Putamen (tissue), 1 donor: Measurements from ENCODE around the gene TUBAL3.
"Not testable (repeated sequence)": the region's sequence is repeated elsewhere in the genome, so short reads cannot be mapped to it uniquely, and the experiment has no call there.

ENCODE experiments used
- DNase-seq: peaks from one replicate; pipeline ENCODE4 v3.0.0-alpha.2; 2016; ENCODE audit warnings: low spot score

The TUBAL3 gene

DNA sequence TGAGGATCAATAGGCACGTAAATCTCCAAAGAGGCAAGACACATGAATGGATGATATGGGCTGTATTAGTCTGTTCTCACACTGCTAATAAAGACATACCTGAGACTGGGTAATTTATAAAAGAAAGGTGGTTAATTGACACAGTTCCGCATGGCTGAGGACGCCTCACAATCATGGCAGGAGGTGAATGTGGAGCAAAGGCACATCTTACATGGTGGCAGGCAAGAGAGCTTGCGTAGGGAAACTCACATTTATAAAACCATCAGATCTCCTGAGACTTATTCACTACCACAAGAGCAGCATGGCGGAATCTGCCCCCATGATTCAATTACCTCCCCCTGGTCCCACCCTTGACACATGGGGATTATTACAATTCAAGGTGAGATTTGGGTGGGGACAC, 25.4 kb downstream of the TUBAL3 start:
- not testable (repeated sequence) for DNase-seq

DNA sequence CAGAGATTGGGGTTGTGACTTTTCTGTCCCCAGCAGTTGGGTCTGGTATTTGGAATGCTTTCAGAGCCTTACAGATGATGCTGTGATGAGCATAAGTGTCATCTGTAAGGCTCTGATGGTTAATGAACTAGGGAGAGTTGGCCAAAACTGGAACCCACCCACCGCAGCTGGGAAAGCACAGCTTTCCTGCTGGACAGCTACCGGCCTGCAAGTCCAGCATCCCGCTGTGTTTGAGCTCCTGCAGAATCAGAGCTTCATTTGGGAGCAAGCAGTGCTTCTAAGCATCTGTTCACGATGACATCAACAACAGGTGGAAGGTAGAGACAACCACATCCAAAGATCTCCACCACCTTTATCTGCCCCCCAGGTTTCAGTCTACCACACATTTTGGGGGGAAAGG, 28.2 kb downstream of the TUBAL3 start:
- no peak for DNase-seq

DNA sequence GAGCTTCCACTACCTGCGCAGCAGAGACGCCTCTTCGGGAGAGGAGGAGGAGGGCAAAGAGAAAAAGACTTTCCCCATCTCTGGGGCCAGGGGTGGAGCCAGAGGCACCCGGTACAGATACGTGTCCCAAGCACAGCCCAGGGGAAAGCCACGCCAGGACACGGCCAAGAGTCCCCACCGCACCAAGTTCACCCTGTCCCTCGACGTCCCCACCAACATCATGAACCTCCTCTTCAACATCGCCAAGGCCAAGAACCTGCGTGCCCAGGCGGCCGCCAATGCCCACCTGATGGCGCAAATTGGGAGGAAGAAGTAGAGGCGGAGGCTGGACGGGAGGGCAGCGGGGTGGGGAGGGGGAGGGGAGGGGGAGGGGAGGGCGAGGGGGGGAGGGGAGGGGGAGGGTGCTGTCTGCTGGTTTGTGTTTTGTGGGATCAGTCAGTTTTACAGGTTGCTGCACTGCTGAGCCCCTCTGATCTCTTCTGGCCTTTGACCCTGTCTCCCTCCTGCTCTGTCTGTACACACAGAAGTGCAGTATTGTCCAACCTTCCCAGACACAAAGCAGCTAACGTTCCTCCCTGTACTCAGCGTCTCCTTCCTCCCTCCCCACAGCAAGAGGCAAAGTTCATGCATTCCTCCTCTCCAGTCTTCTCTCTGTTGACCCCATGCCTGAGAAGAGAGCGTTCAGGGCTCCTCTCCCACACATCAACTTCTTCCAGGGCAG, 30.6 kb downstream of the TUBAL3 start:
- DNase-seq: no peak

DNA sequence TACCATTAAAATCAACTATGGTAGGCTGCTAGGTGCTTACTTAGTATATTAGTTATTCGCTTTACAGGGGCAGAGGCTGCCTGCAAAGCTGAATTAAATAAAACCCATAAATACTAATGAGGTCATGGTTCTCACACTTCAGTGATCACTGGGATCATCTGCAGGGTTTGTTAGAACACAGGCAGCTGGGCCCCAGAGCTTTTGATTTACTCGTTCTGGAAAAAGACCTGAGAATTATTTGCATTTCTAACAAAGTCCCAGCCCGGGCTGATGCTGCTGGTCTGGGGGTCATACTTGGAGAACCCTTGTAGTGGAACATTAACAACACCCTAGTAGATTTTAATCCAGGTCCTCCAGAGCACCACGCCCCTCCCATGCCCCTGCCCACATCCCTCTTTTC, 31.3 kb downstream of the TUBAL3 start:
- no peak for DNase-seq

DNA sequence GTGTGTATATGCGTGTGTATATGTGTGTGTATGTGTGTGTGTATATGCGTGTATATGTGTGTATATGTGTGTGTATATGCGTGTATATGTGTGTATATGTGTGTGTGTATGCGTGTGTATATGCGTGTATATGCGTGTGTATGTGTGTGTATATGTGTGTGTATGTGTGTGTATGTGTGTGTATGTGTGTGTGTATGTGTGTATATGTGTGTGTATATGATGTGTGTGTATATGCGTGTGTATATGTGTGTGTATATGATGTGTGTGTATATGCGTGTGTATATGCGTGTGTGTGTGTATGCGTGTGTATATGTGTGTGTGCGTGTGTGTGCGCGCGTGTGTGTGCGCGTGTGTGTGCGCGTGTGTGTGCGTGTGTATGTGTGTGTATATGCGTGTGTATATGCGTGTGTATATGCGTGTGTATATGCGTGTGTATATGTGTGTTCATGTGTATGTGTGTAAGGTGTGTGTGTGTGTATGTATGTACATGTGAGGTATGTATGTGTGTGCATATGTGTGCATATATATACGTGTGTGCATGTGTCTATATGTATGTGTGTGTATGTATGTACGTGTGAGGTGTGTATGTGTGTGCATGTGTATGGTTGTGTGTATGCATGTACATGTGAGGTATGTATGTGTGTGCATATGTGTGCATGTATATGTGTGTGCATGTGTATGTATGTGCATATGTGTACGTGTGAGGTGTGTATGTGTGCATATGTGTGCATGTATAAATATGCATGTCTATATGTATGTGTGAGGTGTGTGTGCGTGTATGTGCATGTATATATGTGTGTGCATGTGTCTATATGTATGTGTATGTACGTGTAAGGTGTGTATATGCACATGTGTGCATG, 33.9 kb downstream of the TUBAL3 start:
- no peak for DNase-seq

DNA sequence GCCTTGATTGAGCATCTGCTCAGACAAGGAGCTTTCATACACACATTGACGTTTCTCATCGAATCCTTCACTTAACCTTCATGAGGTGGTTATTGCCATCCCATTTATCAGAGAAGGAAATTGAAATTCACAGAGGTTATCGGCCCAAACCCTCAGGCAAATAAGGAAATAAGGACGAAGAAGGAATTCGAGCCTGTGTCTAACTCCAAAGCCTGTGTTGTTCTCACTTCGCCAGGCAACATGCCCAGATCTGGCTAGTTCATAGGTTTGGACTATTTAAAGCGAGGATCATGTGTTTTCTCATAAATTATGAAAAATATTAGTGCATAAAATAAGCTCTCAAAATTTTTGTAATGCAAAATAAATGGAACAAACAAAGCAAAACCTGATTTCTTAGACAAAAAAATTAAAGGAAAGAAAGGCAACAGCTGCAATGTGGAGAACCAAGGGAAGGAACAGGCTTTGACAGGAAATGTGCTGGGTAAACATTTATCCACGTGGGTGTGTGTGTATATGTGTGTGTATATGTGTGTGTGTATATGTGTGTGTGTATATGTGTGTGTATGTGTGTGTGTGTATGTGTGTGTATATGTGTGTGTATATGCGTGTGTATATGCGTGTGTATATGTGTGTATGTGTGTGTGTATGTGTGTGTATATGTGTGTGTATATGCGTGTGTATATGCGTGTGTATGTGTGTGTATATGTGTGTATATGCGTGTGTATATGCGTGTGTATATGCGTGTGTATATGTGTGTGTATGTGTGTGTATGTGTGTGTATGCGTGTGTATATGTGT, 35.1 kb downstream of the TUBAL3 start:
- DNase-seq: no peak

DNA sequence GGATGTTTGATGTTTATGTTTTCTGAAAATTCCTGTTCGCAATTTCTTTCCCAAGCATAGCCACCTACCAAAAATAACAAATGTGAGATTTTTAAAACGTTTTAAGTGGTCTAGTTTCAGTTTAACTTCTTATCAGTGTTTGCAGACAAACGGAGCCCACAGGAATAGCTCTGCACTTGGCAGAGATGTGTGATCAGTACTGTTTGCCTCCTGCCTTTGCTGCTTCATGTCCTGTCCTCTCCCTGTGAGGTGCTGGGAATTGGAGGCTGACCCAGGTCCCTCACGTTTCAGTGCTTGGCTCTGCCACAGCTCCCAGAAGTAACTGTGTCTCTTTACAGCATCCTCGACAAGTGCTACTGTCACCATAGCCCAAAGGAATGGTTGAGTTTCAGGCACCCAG, 38.7 kb downstream of the TUBAL3 start:
- no peak for DNase-seq

DNA sequence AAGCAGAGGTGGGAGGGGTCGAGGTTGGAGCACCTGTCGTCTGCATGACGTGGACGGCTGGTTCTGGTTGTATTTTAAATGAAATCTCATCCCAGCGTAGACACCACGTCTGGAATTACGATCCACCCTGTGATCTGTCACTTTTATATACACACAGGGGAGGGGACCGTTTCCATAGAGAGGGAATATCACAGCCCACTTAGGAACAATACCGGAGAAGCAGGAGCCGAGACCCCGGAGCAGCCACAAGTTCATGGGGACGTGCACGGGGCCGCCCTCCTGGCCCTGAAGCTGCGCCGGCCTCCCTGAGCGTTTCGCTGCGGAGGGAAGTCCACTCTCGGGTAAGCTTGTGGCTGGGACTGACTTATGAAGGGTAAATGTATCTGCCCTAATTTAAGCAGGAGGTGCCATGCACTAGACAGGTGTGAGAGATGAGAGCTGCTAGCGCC, 39.7 kb downstream of the TUBAL3 start, which contains the start of gene UCN3:
UCN3 (plus strand) TSS at position 77 of the 449 bp plus-strand sequence. CDS start 8,755 bp downstream, outside the sequence.
- no peak for DNase-seq

DNA sequence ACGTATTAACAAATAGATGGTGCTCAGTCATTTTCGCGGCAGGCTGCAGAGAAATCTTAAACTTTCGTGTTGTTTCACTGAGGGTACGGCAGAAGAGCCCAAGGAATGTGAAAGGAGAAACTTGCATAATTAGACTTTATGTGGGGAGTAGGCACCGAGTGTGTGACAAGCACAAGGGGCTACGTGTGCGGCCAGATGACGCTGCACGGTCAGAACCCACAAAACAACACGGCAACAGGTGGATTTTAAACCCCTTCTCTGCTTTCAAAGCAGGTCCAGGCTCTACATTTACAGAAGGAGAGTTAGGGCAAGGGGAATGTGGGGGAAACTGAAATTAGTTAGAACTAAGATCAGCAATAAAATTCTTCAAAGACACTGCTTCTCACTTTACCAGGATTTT, 40.3 kb downstream of the TUBAL3 start:
- no peak for DNase-seq

DNA sequence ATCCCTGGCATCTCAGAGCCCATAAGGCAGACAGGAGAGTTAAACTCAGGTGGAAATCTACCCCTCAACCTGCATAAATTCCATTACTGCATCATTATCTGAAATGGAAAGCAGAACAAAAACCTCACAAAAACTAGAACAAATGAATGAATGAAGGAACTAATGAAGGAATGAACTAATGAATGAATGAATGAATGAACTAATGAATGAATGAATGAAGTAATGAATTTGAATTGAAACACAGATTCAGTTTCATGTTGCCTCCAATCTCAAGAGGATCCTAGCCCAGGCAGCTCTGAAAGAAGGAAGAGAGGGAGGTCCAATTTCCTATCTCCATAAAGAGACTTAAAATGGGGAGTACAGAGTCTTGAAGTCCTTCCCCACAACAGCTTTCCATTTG, 41.8 kb downstream of the TUBAL3 start:
- DNase-seq: no peak

DNA sequence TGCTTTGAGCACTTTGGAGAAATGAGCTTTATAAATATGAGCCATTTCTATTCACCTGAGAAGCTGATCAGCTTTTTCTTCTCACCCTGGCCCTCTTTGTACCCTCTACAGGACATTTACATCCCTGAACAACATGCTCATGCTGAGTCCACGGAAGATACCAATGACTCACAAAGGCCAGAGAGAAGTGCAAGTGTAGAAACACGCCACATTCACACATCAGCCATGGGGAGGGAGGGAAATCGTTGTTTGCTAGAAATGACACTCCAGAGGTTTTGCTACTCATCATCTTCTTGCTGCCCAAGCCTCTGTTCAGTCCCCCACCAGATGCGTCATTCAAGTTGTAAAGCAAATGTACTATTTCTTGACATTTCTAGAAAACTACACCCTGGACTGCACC, 42.7 kb downstream of the TUBAL3 start:
- no peak for DNase-seq

DNA sequence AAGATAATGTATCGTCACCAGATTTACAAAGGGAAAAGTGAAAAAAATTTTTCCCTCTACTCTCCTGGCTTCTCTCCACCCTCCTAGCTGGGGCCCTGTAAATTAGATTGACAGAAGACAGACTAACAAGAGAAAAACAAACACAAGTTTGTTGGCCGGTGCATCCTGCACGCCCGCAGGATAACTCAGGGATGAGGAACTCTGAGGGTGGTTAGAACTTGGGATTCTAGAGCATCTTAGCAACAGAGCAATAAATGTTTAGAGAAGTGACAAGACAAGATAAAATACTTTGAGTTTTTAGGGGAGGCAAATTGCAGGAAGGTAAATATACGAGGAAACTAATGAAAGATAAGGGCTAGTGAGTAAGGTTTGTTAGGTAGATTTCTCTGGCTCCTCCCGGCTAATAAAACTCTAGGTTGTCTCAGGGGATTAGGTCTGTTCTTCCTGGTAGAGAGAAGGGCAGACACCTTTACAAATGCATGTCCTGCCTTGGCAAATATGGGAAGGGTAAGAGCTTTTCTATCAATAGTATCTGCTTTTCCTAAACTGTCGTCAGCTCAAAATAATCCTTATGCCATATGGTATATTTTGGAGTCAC, 44.2 kb downstream of the TUBAL3 start:
- no peak for DNase-seq

DNA sequence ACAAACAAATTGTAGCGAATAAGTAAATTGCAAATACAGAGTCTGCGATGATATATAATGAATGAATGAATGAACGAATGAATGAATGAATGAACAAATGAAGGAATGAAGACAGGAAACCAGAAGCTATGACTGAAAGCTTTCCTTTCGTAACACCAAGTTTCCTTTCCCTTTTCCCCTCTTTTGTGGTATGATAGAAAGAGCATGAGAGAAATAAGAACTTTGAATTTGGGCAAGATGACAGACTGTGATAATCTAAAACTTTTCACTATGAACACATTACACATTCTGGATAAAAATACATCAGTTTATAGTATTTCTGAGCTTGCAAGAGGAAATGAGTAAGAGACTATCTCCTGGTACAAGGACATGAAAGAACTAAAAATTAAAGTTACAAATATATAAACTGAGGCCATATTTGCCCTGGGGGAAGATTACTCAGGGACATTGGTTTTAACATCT, 48.3 kb downstream of the TUBAL3 start:
- DNase-seq: no peak

DNA sequence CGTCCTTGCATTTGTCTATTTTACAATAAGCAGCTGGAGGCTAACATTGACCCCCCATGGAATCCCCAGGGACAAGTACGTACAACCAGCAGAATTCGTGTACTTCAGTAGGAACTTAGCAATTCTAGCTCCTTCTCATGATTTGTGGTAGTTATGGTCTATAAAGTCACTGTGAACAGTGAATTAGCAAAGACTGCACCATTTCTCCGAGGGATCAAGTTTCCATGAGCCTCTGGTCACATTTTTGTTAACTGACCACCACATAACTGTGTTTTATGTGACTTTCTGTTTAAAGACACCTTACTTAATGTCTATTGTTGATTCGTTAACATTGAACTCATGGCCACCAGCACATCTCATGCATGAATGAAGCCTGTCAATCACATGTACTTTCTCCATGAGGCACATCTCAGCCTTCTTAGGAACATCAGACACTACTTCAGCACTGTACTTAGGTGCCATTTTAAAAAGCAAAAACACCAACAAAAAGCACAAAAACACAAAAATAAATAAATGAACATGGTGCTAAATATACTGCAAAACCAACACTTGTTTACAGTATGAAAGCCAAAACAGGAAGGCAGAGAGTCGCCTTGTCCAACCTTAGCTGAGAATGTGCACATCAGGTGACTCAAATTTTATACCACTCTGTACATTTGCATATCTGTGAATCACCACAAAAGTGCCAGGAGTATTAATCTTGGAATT, 48.9 kb downstream of the TUBAL3 start:
- DNase-seq: no peak

DNA sequence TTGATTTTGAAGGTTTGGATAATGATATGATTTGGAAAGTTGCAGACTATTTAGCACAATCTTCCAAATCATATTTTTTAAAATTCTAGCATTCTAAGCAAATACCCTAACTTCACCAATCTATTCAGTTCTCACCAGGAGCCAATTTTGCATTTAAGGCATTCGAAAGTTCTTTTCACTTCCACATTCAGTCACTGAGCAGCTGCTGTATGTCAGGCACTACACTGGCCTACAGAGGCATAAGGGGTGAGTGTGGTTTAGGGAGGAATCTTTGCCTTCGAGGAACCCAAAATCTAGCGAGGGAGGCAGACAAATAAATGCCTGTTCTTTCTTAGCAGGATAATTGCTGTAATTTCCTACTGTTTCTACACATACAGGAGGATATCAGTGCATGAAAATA, 50.6 kb downstream of the TUBAL3 start:
- DNase-seq: no peak

DNA sequence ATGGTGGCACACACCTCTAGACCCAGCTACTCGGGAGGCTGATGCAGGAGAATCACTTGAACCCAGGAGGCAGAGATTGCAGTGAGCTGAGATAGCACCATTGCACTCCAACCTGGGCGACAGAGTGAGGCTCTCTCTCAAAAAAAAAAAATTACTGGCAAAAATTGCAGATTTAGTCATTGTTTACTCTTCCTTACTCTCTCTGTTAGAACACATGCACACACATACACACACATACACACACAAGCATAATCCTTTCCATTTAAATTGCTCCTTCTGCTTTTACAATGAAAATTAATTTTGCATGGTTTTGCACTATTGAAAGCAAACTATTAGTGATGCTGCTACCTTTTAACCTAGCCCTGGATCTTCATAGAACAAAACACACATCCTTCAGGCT, 55.3 kb downstream of the TUBAL3 start:
- DNase-seq: no peak

DNA sequence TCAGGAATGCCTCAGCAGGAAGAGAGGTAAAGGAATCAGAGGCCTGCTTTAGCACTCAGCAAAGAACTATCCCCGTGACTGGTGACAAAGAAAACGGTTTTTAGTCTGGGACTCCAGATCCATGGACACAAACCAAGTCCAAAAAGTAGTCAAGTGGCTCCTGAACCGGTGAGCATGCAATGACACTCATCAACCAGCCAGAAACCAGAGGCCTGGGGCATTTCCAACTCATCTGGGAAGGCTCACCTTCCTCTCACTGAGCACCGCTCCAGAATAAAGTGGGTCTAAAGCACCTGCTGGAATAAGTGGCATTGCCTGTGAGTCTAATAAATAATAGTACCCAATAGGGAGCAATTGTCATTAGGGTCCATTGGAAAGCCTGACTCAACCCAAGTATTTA, 57.7 kb downstream of the TUBAL3 start:
- no peak for DNase-seq

DNA sequence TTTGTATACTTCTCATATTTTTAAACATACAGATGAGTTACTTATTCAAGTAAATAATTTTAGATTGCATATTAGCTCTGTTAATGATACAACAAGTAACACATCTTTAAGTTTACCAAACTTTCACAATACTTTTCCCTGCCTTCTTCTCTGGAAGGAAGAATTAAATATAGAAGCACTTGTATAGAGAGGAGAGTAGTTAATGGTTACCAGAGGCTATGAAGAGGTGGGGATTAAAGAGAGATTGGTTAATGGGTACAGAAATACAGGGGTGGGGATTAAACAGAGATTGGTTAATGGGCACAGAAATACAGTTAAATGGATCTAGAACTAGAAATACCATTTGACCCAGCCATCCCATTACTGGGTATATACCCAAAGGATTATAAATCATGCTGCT, 59.9 kb downstream of the TUBAL3 start:
- DNase-seq: no peak

DNA sequence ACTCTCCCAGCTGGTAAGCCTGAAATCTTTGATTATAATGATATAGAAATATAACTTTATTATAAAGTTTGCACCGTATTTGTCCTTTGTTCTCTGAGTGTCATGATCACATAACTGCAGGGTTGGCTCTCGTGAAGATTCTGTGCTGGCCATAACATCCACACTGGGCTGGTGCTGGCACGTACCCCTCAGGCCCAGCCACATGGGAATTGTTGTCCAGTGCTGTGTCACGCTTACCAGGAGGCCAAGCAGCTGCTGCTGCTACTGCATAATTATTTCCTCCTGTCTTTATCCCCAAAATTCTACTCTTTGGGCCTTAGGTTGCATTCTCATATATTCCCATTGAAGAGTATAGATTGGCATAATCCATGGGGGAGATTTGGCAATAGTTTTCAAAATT, 60.6 kb downstream of the TUBAL3 start:
- DNase-seq: no peak

DNA sequence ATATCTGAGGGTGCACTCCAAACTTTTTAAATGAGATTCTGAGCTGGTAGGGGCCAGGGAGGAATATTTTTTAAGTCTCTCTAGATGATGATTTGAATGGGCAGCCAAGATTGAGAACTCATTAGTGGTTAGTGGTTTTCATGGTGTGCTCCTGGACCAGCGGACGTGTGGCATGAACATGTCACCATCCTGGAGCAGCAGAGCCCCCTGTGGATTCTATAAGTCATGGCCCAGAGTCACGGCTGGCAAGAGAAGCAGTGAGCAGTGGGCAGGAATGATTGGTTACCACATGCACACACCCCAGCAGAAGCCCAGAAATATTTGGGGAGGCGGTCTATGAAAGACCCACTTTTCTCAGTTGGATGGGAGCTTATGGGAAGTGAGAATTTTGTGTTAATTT, 61.1 kb downstream of the TUBAL3 start:
- no peak for DNase-seq
